SK-N-SH (cell line): ENCODE measurements around the gene CD300E. TPM values are rescaled to one million over a fixed set of nuclear protein-coding genes. Genes with fewer than 3 reads are reported as not detected.

Source experiments
- CTCF ChIA-PET: fragments of 300-600, 350-600 bp; formaldehyde crosslinking; extraction: SDS; loops from one replicate; lab custom pipeline; 2021; lab: Yijun Ruan, JAX
- POLR2A ChIA-PET: fragments of 350-600 bp; sonication (Branson Sonifier 250); formaldehyde crosslinking; extraction: SDS; loops from one replicate; lab custom pipeline; 2020; ENCODE audit warnings: antibody characterized with exemption, inconsistent platforms; lab: Yijun Ruan, JAX
- DNase-seq: peaks from one replicate; pipeline ENCODE4 v3.0.0; 2012
- H2AFZ ChIP-seq: fragments of 200-600 bp; sonication (generic); 2 replicates; pipeline ENCODE4 v1.8.1; 2016; ENCODE audit warnings: antibody characterized with exemption, mild to moderate bottlenecking, low read depth
- H3F3A ChIP-seq: fragments of 200-600 bp; sonication (generic); replicated peaks from 2 replicates; pipeline ENCODE3; 2016; ENCODE audit warnings: antibody characterized with exemption, mild to moderate bottlenecking; ENCODE audit not compliant: insufficient read depth
- H3K27ac ChIP-seq, 2 experiments: fragments of 200-500 bp in 1 of 2; fragments of 200-600 bp in 1 of 2; sonication (Bioruptor generic) in 1 of 2; sonication (generic), shearing (Covaris generic) in 1 of 2; 2 replicates each; pipeline versions ENCODE4 v1.5.1 to v1.6.1; 2014 to 2016; ENCODE audit warnings: low read depth in 2 of 2, inconsistent platforms in 1 of 2, low read length in 1 of 2, mild to moderate bottlenecking in 1 of 2, mixed read lengths in 1 of 2
- H3K27me3 ChIP-seq: fragments of 200-600 bp; sonication (generic), shearing (Covaris generic); 2 replicates; pipeline ENCODE4 v1.6.1; 2016; ENCODE audit warnings: mixed run types; ENCODE audit not compliant: insufficient read depth
- H3K36me3 ChIP-seq, 2 experiments: fragments of 200-500 bp in 1 of 2; fragments of 200-600 bp in 1 of 2; sonication (Bioruptor generic) in 1 of 2; sonication (generic) in 1 of 2; replicated peaks in 1 of 2; 2 replicates each; pipeline versions ENCODE3 to v1.5.1; 2014 to 2016; ENCODE audit warnings: low read length in 1 of 2, mild to moderate bottlenecking in 1 of 2; ENCODE audit not compliant: insufficient read depth in 2 of 2, control insufficient read depth in 1 of 2
- H3K4me1 ChIP-seq, 2 experiments: fragments of 200-500 bp in 1 of 2; fragments of 200-600 bp in 1 of 2; sonication (Bioruptor generic) in 1 of 2; sonication (generic), shearing (Covaris generic) in 1 of 2; 2 replicates each; pipeline versions ENCODE4 v1.5.1 to v1.6.1; 2014 to 2016; ENCODE audit warnings: low read depth in 1 of 2, low read length in 1 of 2, mixed run types in 1 of 2; ENCODE audit not compliant: insufficient read depth in 2 of 2, control insufficient read depth in 1 of 2
- H3K4me2 ChIP-seq: fragments of 200-600 bp; sonication (generic), shearing (Covaris generic); 2 replicates; pipeline ENCODE4 v1.6.1; 2017; ENCODE audit warnings: mixed run types
- H3K4me3 ChIP-seq, 2 experiments: fragments of 200-500 bp in 1 of 2; fragments of 200-600 bp in 1 of 2; sonication (Bioruptor generic) in 1 of 2; sonication (generic), shearing (Covaris generic) in 1 of 2; 2 replicates each; pipeline versions ENCODE4 v1.5.1 to v1.8.1; 2014 to 2016; ENCODE audit warnings: low read depth in 2 of 2, inconsistent platforms in 1 of 2, low read length in 1 of 2, mild to moderate bottlenecking in 1 of 2, mixed read lengths in 1 of 2, moderate library complexity in 1 of 2
- H3K79me2 ChIP-seq: fragments of 200-600 bp; sonication (generic); 2 replicates; pipeline ENCODE4 v1.8.1; 2017; ENCODE audit warnings: mild to moderate bottlenecking; ENCODE audit not compliant: insufficient read depth
- H3K9ac ChIP-seq: fragments of 200-600 bp; sonication (generic); 2 replicates; pipeline ENCODE4 v1.6.1; 2017; ENCODE audit warnings: mixed run types
- H3K9me2 ChIP-seq: fragments of 200-600 bp; sonication (generic); 2 replicates; pipeline ENCODE4 v1.6.1; 2017; ENCODE audit warnings: mixed run types
- H3K9me3 ChIP-seq: fragments of 200-600 bp; sonication (generic); 2 replicates; pipeline ENCODE4 v1.6.1; 2017; ENCODE audit warnings: mixed run types, mild to moderate bottlenecking, moderate library complexity
- H4K20me1 ChIP-seq: fragments of 200-600 bp; sonication (generic); 2 replicates; pipeline ENCODE4 v1.6.1; 2017; ENCODE audit warnings: mild to moderate bottlenecking, mixed run types; ENCODE audit not compliant: insufficient read depth
- CHD2 ChIP-seq: fragments of 150-350 bp; IDR thresholded peaks from 2 replicates; pipeline ENCODE4 v1.6.1; 2018; ENCODE audit warnings: low read length; ENCODE audit not compliant: partially characterized antibody
- ELF1 ChIP-seq: IDR thresholded peaks from 2 replicates; pipeline ENCODE4 v1.4.0; 2012
- FOXM1 ChIP-seq: IDR thresholded peaks from 2 replicates; pipeline ENCODE4 v1.4.0; 2012; ENCODE audit warnings: low read depth, mild to moderate bottlenecking
- GATA2 ChIP-seq: sonication (generic); formaldehyde crosslinking; IDR thresholded peaks from 2 replicates; pipeline ENCODE4 v1.5.0; 2020; ENCODE audit warnings: mild to moderate bottlenecking, missing genetic modification reagents
- IRF3 ChIP-seq: fragments of 150-350 bp; IDR thresholded peaks from 2 replicates; pipeline ENCODE4 v1.6.1; 2016; ENCODE audit warnings: mild to moderate bottlenecking, low read depth, low read length
- NRF1 ChIP-seq: IDR thresholded peaks from 2 replicates; pipeline ENCODE4 v1.6.1; 2012; ENCODE audit warnings: low read depth, mild to moderate bottlenecking, low read length
- RAD21 ChIP-seq: IDR thresholded peaks from 2 replicates; pipeline ENCODE4 v1.6.1; 2012; ENCODE audit warnings: mild to moderate bottlenecking, low read length
- RFX5 ChIP-seq: IDR thresholded peaks from 2 replicates; pipeline ENCODE4 v1.6.1; 2012; ENCODE audit warnings: mild to moderate bottlenecking, improper control_type of control experiment, low read length
- TCF12 ChIP-seq: IDR thresholded peaks from 2 replicates; pipeline ENCODE4 v1.4.0; 2012
- USF2 ChIP-seq: fragments of 150-350 bp; IDR thresholded peaks from 2 replicates; pipeline ENCODE4 v1.6.1; 2017; ENCODE audit warnings: antibody characterized with exemption, low read length, low read depth, borderline replicate concordance
- ZBTB33 ChIP-seq: IDR thresholded peaks from 2 replicates; pipeline ENCODE4 v1.4.0; 2012; ENCODE audit warnings: low read depth, borderline replicate concordance
- WGBS: methylation state at CpG from one replicate; pipeline ENCODE4 v1.1.6; 2017; ENCODE audit warnings: low lambda C conversion rate; 5-methylcytosine and 5-hydroxymethylcytosine counted together
- polyA plus RNA-seq, 3 experiments: library from polyadenylated mRNA; depleted of rRNA; stranded (reverse); fragments of >200 nt; gene quantifications; 2 replicates each; pipeline ENCODE4 v1.2.3, GENCODE V29; 2012
- TF ChIP-seq, protein P1 (sequence below): IDR thresholded peaks from 2 replicates; pipeline ENCODE4 v1.6.1; 2012; ENCODE audit warnings: mild to moderate bottlenecking, low read depth, low read length, moderate library complexity
- TF ChIP-seq, protein P2 (sequence below): IDR thresholded peaks from 2 replicates; pipeline ENCODE4; 2012
- TF ChIP-seq, protein P3 (sequence below): IDR thresholded peaks from 2 replicates; pipeline ENCODE4 v1.4.0; 2012; ENCODE audit warnings: low read depth, borderline replicate concordance

Gene CD300E
- polyA plus RNA-seq, 1 of the 3 experiments (the other 2 are of a cell fraction), result not detected

- Histone ChIP-seq H3K4me3 (no peak within 1 kb of the TSS), H3K79me2 (no peaks in the 10 kb centered on the region), H3K9me2 (no peaks in the 10 kb centered on the region), H3K9ac (no peak within 1 kb of the TSS), H2AFZ (no peak within 1 kb of the TSS), H3F3A (no peaks in the 10 kb centered on the region), H4K20me1 (no peaks in the 10 kb centered on the region), H3K9me3 (no peaks in the 10 kb centered on the region), H3K36me3 (no peaks in the 10 kb centered on the region), H3K4me2 (no peak within 1 kb of the TSS), H3K4me1 (no peaks in the 10 kb centered on the region), H3K27ac (no peak within 1 kb of the TSS), H3K27me3 (no peaks in the 10 kb centered on the region)
- CTCF ChIA-PET, result interaction anchor here (0.6 to 5.5 kb wide), 8 partner anchors 9 to 224 kb away, joined by 3 to 21 read pairs (median 4); no protein-coding TSS in a partner anchor
- no peak for TF ChIP-seq TCF12
- WGBS, result 13% methylated on average over 14 of the region's 14 CpGs
- POLR2A ChIA-PET, result no interaction called here
- no peak for DNase-seq
Measured at GRCh38 chr17:74592087-74592990, 31.2 kb downstream of the CD300E start, which contains the start of gene CD300LD. TSS of gene CD300LD (minus strand) at chr17:74592283. CDS start at chr17:74592202, 81 bp downstream.

DNA sequence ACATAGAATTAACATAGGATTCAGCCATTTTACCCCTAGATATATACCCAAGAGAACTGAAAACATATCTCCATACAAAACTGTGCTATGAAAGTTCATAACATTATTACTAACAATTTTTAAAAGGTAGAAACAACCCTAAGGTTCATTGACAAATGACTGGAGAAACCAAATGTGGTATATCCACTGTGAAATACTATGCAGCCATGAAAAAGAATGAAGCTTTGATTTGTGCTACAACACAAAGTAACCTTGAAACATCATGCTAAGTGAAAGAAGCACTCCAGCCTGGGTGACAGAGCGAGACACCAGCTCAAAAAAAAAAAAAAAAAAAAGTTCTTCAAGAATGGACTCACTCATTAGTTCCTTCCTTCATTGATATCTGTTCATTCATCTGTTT is 32.0 kb downstream of the CD300E start:
- POLR2A ChIA-PET, result no interaction called here
- no peaks in the 10 kb centered on the region for H3K36me3 ChIP-seq

More for the DNA sequence above, 32.0 kb downstream of the CD300E start:
- CTCF ChIA-PET, result interaction anchor here (1.1 to 5.5 kb wide), 5 partner anchors 9 to 223 kb away, joined by 3 to 21 read pairs (median 11); partner anchors contain the start of gene RAB37
- no peak for DNase-seq
- Histone ChIP-seq H4K20me1 (no peaks in the 10 kb centered on the region), H3K9me2 (no peaks in the 10 kb centered on the region), H3F3A (no peaks in the 10 kb centered on the region), H3K27me3 (no peaks in the 10 kb centered on the region), H3K4me3 (no peak overlapping the region), H3K4me1 (no peaks in the 10 kb centered on the region), H3K79me2 (no peaks in the 10 kb centered on the region), H3K4me2 (no peak overlapping the region), H3K9me3 (no peaks in the 10 kb centered on the region), H3K9ac (no peak overlapping the region), H3K27ac (no peak overlapping the region), H2AFZ (no peak overlapping the region)
- WGBS, result 2% methylated on average over 1 of the region's 1 CpG
- no peak for TF ChIP-seq FOXM1
- TF ChIP-seq RFX5, result no peak
- TF ChIP-seq, protein P1, sequence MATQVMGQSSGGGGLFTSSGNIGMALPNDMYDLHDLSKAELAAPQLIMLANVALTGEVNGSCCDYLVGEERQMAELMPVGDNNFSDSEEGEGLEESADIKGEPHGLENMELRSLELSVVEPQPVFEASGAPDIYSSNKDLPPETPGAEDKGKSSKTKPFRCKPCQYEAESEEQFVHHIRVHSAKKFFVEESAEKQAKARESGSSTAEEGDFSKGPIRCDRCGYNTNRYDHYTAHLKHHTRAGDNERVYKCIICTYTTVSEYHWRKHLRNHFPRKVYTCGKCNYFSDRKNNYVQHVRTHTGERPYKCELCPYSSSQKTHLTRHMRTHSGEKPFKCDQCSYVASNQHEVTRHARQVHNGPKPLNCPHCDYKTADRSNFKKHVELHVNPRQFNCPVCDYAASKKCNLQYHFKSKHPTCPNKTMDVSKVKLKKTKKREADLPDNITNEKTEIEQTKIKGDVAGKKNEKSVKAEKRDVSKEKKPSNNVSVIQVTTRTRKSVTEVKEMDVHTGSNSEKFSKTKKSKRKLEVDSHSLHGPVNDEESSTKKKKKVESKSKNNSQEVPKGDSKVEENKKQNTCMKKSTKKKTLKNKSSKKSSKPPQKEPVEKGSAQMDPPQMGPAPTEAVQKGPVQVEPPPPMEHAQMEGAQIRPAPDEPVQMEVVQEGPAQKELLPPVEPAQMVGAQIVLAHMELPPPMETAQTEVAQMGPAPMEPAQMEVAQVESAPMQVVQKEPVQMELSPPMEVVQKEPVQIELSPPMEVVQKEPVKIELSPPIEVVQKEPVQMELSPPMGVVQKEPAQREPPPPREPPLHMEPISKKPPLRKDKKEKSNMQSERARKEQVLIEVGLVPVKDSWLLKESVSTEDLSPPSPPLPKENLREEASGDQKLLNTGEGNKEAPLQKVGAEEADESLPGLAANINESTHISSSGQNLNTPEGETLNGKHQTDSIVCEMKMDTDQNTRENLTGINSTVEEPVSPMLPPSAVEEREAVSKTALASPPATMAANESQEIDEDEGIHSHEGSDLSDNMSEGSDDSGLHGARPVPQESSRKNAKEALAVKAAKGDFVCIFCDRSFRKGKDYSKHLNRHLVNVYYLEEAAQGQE, result no peak
- no peak for TF ChIP-seq ELF1
- TF ChIP-seq IRF3, result no peak
- no peak for TF ChIP-seq NRF1
- TF ChIP-seq, protein P2, sequence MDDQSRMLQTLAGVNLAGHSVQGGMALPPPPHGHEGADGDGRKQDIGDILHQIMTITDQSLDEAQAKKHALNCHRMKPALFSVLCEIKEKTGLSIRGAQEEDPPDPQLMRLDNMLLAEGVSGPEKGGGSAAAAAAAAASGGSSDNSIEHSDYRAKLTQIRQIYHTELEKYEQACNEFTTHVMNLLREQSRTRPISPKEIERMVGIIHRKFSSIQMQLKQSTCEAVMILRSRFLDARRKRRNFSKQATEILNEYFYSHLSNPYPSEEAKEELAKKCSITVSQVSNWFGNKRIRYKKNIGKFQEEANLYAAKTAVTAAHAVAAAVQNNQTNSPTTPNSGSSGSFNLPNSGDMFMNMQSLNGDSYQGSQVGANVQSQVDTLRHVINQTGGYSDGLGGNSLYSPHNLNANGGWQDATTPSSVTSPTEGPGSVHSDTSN, result no peak
- TF ChIP-seq, protein P3, sequence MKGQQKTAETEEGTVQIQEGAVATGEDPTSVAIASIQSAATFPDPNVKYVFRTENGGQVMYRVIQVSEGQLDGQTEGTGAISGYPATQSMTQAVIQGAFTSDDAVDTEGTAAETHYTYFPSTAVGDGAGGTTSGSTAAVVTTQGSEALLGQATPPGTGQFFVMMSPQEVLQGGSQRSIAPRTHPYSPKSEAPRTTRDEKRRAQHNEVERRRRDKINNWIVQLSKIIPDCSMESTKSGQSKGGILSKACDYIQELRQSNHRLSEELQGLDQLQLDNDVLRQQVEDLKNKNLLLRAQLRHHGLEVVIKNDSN, result no peak
- TF ChIP-seq CHD2, result no peak
- TF ChIP-seq RAD21, result no peak
- no peak for TF ChIP-seq ZBTB33
- TF ChIP-seq GATA2, result no peak
- TF ChIP-seq USF2, result no peak
